ENCODE measurements around the gene ARL2.

The ARL2 gene

GRCh38 chr11:65058012-65058411 lies 44.1 kb downstream of the ARL2 start:
- no peak for TF ChIP-seq CTCF (IDR thresholded peaks at IDR 0.05; ENCODE audit: poor library complexity, severe bottlenecking)
- Histone ChIP-seq H3K27ac (ENCODE audit: poor library complexity, severe bottlenecking) (no peak overlapping the region), H3K4me3 (ENCODE audit: severe bottlenecking) (no peak overlapping the region), H3K27me3 (ENCODE audit: insufficient read depth, poor library complexity, severe bottlenecking) (no peaks in the 10 kb centered on the region), H3K4me1 (ENCODE audit: insufficient read depth, poor library complexity, severe bottlenecking) (no peaks in the 10 kb centered on the region), H3K9me3 (ENCODE audit: severe bottlenecking) (no peaks in the 10 kb centered on the region), H3K36me3 (ENCODE audit: low read depth) (no peaks in the 10 kb centered on the region)
- DNase-seq (ENCODE audit: low spot score) (no peak), ATAC-seq (ENCODE audit: low read depth) (no peak)

DNA sequence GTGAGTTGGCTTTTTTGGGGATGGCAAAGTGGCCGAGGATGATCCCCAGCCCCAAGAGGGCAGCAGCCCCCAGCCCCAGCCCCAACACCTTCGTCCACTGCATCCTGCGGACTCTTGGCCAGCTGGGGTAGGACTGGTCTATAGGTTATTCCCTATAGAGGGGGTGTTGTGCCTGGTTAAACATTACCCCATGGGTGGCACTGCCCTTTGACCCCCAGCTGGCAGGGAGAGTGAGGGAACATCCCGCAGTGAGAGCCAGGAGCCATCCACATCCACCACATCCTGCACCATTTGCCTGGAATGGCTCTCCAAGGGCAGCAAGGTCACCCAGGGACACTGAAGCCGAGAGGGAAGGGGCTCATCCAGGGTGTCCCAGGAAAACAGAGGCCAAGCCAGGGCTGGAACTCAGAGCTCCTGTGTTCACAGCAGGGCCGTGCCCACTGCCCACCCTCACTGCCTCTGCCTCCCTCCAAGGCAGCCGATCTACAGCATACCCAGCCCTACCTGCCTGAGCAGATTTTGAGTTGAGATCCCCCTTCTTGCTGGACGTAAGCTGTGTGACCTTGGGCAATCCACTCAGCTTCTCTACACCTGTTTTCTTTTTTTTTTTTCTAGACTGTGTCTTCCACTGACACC lies 44.6 kb downstream of the ARL2 start, which contains the start of gene NAALADL1:
NAALADL1 (minus strand) TSS at position 135 of the 636 bp plus-strand sequence; CDS start at position 103, 32 bp downstream.
- H3K9me3 ChIP-seq (ENCODE audit: severe bottlenecking) = no peaks in the 10 kb centered on the region
- ATAC-seq (ENCODE audit: low read depth) = no peak
- no peak within 1 kb of the TSS for H3K4me3 ChIP-seq (ENCODE audit: severe bottlenecking)
- no peaks in the 10 kb centered on the region for H3K36me3 ChIP-seq (ENCODE audit: low read depth)
- no peak for DNase-seq (ENCODE audit: low spot score)
- H3K27me3 ChIP-seq (ENCODE audit: insufficient read depth, poor library complexity, severe bottlenecking) = no peaks in the 10 kb centered on the region
- no peak within 1 kb of the TSS for H3K27ac ChIP-seq (ENCODE audit: poor library complexity, severe bottlenecking)
- no peak for TF ChIP-seq CTCF (IDR thresholded peaks at IDR 0.05; ENCODE audit: poor library complexity, severe bottlenecking)
- H3K4me1 ChIP-seq (ENCODE audit: insufficient read depth, poor library complexity, severe bottlenecking) = no peaks in the 10 kb centered on the region

DNA sequence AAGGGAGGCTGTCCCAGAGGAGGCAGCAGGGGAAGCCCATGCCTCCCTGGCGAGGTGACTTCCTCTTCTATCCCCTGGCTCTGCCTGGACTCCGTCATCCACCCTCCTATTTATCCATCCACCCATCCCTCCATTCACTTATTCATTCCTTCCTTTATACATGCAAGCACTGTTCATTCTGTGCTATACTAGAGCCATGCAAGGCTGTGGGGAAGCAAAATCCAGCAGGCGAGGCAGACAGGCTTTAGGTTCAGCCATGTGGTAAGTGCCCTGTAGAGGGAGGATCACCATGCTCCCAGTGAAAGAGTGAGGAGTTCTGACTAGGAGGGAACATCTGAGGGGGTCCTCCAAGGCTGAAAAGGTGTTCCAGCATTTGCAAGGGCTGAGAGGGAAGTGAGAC lies 45.6 kb downstream of the ARL2 start:
- no peaks in the 10 kb centered on the region for H3K4me1 ChIP-seq (ENCODE audit: insufficient read depth, poor library complexity, severe bottlenecking)
- TF ChIP-seq CTCF (IDR thresholded peaks at IDR 0.05; ENCODE audit: poor library complexity, severe bottlenecking) = no peak
- no peak for ATAC-seq (ENCODE audit: low read depth)
- no peaks in the 10 kb centered on the region for H3K27me3 ChIP-seq (ENCODE audit: insufficient read depth, poor library complexity, severe bottlenecking)
- H3K9me3 ChIP-seq (ENCODE audit: severe bottlenecking) = no peaks in the 10 kb centered on the region
- no peak for DNase-seq (ENCODE audit: low spot score)
- no peaks in the 10 kb centered on the region for H3K36me3 ChIP-seq (ENCODE audit: low read depth)
- no peak overlapping the region for H3K4me3 ChIP-seq (ENCODE audit: severe bottlenecking)
- no peak overlapping the region for H3K27ac ChIP-seq (ENCODE audit: poor library complexity, severe bottlenecking)

DNA sequence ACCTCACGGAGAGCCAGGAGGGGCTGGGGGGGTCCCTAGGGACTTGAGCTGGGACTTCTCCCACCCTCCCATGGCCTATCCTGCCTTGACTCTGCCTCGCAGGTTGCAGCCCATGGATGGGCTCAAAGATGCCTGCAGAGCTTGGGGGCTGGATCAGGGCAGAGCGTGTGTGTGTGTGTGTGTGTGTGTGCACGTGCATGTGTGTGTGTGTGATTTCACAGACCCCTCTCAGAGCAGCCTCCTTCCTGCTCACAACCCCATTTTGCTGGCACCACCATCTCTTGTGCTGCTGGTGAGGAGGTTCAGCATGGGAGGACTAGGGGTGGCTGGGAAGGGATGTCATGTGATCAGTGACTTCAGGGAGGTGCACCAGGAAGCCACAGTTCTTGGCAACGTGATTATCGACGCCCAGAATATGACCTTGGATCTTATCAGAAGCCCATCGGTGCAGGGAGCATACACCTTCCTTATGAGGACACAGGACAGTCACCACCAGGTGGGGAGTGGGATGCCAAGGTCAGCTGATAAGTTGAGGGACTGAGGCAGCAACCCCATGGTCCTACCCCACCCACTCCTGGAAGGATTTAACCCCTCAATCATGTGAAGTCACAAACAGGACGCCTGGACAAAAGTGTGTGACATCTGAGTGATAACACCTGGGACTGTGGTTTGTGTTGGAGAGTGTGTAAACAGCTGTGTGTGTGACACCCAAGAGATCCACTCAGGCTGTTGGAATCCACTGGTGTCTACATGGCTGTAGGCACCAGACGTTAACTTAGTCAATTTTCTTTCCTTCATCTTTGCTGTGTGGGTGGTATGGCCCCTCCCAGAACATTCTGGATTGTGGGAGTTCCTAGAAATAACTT lies 46.2 kb downstream of the ARL2 start:
- no peaks in the 10 kb centered on the region for H3K27me3 ChIP-seq (ENCODE audit: insufficient read depth, poor library complexity, severe bottlenecking)
- H3K36me3 ChIP-seq (ENCODE audit: low read depth) = no peaks in the 10 kb centered on the region
- no peaks in the 10 kb centered on the region for H3K9me3 ChIP-seq (ENCODE audit: severe bottlenecking)
- ATAC-seq (ENCODE audit: low read depth) (no peak), DNase-seq (ENCODE audit: low spot score) (no peak)
- H3K27ac ChIP-seq (ENCODE audit: poor library complexity, severe bottlenecking) = no peak overlapping the region
- no peaks in the 10 kb centered on the region for H3K4me1 ChIP-seq (ENCODE audit: insufficient read depth, poor library complexity, severe bottlenecking)
- no peak for TF ChIP-seq CTCF (IDR thresholded peaks at IDR 0.05; ENCODE audit: poor library complexity, severe bottlenecking)
- H3K4me3 ChIP-seq (ENCODE audit: severe bottlenecking) = no peak overlapping the region

Measured in RWPE2 (cell line).